Tracheal epithelial cell (primary cell): ENCODE results near the gene GRIK3. TPM values are rescaled to one million over a fixed set of nuclear protein-coding genes. Genes with fewer than 3 reads are reported as not detected.

Experiments
- total RNA-seq: library from RNA; depleted of rRNA; stranded (reverse); fragments of >200 nt; gene quantifications from 2 replicates; pipeline ENCODE4 v1.2.1, GENCODE V29; 2014

The GRIK3 gene
- under 0.01 TPM in 1 of 2 replicates, not detected in the other for total RNA-seq

DNA sequence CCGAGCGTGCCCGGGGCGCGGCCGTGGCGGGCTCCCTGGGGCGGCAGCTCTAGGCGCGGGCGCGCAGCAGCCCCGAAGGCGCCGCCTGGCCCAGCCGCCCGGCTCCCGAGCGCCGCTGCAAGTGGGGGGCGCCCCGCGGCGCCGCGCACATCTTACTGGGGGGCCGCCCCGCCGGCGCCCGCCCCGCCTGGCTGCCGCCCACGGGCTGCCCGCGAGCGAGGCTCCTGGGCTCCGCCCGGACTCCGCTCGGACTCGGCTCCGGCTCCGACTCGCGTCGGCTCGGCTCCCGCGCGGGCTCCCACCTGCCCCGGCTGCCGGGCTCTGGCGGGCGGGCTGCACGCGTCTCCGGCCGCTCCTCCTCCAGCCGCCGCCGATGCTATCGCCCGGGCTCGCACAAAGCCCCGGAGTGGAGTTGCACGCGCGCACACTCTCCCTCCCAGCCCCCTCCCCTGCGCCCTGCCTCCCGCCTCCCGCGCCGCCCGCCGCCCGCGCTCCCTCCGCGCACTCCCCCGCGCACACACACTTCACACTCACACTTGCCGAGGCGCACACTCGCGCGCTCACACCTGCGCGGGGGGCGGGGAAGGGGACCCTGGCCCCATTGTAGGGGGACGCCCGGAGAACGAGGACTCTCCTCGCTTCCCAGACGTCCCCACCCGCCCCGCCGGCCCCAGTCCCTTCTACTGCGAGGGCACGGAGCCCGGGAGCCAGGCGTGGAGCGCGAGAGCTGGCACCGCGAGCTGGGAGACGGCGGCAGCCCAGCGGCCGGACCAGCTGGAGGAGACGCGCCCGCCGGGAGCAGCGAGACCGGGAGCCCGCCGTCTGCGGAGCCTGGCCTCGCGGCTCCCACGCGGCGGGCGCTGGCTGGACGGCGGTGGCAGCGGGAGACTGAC, at the start of gene GRIK3:
Gene GRIK3 (minus strand): TSS at position 395 of the 893 bp plus-strand sequence. CDS start 407 bp downstream, outside the sequence.

